ENCODE data around the gene MYOD1.

Gene MYOD1

GRCh38 chr11:17719028-17719937 is at the start of gene MYOD1:
MYOD1 (plus strand) TSS chr11:17719571; CDS start chr11:17719783, 212 bp downstream.
- no peak for DNase-seq (ENCODE audit: low read depth, low spot score)
- H3K27ac ChIP-seq, result no peak within 1 kb of the TSS

GRCh38 chr11:17672469-17672868 is 46.9 kb upstream of the MYOD1 start:
- DNase-seq (ENCODE audit: low read depth, low spot score), result no peak
- H3K27ac ChIP-seq, result no peak overlapping the region

- H3K27ac ChIP-seq, result no peak overlapping the region
- no peak for DNase-seq (ENCODE audit: low read depth, low spot score)
These were observed 45.4 kb upstream of the MYOD1 start for GRCh38 chr11:17673951-17674350.

- no peak for DNase-seq (ENCODE audit: low read depth, low spot score)
- H3K27ac ChIP-seq, result no peak overlapping the region
These were observed 36.5 kb upstream of the MYOD1 start for GRCh38 chr11:17682848-17683247.

GRCh38 chr11:17683377-17684161 is 35.8 kb upstream of the MYOD1 start:
- DNase-seq (ENCODE audit: low read depth, low spot score), result no peak
- no peak overlapping the region for H3K27ac ChIP-seq

GRCh38 chr11:17684550-17684949 is 34.8 kb upstream of the MYOD1 start:
- no peak for DNase-seq (ENCODE audit: low read depth, low spot score)
- H3K27ac ChIP-seq, result no peak overlapping the region

- H3K27ac ChIP-seq, result no peak overlapping the region
- no peak for DNase-seq (ENCODE audit: low read depth, low spot score)
These were observed 33.0 kb upstream of the MYOD1 start for GRCh38 chr11:17686231-17686980.

- no peak for DNase-seq (ENCODE audit: low read depth, low spot score)
- H3K27ac ChIP-seq, result no peak overlapping the region
These were observed 31.3 kb upstream of the MYOD1 start for GRCh38 chr11:17687946-17688670.

GRCh38 chr11:17691550-17691949 is 27.8 kb upstream of the MYOD1 start:
- no peak for DNase-seq (ENCODE audit: low read depth, low spot score)
- H3K27ac ChIP-seq, result no peak overlapping the region

GRCh38 chr11:17691976-17692375 is 27.4 kb upstream of the MYOD1 start:
- no peak for DNase-seq (ENCODE audit: low read depth, low spot score)
- no peak overlapping the region for H3K27ac ChIP-seq

GRCh38 chr11:17692931-17693330 is 26.4 kb upstream of the MYOD1 start:
- DNase-seq (ENCODE audit: low read depth, low spot score), result no peak
- no peak overlapping the region for H3K27ac ChIP-seq

- H3K27ac ChIP-seq, result no peak overlapping the region
- no peak for DNase-seq (ENCODE audit: low read depth, low spot score)
These were observed 25.8 kb upstream of the MYOD1 start for GRCh38 chr11:17693531-17693930.

- H3K27ac ChIP-seq, result no peak overlapping the region
- DNase-seq (ENCODE audit: low read depth, low spot score), result no peak
These were observed 24.8 kb upstream of the MYOD1 start for GRCh38 chr11:17694494-17695110.

- DNase-seq (ENCODE audit: low read depth, low spot score), result no peak
- H3K27ac ChIP-seq, result no peak overlapping the region
These were observed 23.6 kb upstream of the MYOD1 start for GRCh38 chr11:17695454-17696441.

- no peak overlapping the region for H3K27ac ChIP-seq
- DNase-seq (ENCODE audit: low read depth, low spot score), result no peak
These were observed 22.6 kb upstream of the MYOD1 start for GRCh38 chr11:17696741-17697140.

GRCh38 chr11:17697175-17697949 is 22.0 kb upstream of the MYOD1 start:
- H3K27ac ChIP-seq, result no peak overlapping the region
- no peak for DNase-seq (ENCODE audit: low read depth, low spot score)
